ENCODE measurements around the gene SPHK2.
A peak's percentile ranks its signal among the peaks of the same experiment; 100 is the strongest.
"Not testable (repeated sequence)": the region's sequence is repeated elsewhere in the genome, so short reads cannot be mapped to it uniquely, and the experiment has no call there.

The SPHK2 gene

DNA sequence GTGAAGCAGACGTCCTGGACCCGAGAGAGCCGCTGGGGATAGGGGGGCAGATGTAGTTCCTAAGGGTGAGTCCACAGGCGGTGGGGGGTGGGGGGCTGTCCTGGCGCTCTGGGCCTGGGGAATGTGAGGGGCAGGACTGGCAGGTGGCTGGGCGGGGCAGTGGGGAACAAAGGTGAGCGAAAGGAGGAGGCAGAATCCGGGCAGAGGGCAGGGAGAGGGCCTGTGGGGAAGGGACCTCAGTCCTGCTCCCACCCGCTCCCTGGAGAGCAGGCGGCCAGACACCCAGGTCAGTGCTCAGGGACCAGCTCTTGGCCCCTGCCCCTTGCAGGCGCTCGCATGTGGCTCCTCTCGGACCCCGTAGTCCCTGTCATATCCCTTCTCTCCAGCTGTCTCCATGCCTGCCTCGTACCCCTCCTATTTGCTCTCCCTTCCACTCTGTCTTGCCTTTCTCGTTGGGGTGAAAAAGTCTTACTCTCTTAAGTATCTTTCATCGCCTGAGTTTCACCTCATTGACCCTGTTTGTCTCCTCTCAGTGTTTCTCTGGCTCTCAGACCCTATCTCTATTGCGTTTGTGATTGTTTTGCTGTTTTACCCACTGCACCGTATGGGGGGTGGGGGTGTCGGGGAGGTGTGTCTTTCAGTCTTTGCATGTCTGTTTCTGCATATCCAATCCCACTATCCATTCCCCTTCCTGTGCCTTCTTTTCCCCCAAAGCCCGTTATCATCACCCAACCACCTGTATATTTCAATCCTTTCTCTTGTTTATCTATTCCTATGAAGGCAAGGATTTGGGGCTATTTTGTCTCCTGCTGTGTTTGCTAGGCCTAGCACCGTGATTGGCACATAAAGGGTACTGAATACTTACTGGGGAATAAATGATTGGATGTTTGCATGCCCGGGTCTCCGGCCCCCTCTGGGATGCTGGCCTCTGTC, 5.8 kb downstream of the SPHK2 start:
- DNase-seq (ENCODE audit: low spot score): no peak

DNA sequence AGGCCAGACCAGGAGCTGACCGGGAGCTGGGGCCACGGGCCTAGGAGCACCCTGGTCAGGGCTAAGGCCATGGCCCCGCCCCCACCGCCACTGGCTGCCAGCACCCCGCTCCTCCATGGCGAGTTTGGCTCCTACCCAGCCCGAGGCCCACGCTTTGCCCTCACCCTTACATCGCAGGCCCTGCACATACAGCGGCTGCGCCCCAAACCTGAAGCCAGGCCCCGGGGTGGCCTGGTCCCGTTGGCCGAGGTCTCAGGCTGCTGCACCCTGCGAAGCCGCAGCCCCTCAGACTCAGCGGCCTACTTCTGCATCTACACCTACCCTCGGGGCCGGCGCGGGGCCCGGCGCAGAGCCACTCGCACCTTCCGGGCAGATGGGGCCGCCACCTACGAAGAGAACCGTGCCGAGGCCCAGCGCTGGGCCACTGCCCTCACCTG, 6.6 kb downstream of the SPHK2 start:
- no peak for DNase-seq (ENCODE audit: low spot score)

DNA sequence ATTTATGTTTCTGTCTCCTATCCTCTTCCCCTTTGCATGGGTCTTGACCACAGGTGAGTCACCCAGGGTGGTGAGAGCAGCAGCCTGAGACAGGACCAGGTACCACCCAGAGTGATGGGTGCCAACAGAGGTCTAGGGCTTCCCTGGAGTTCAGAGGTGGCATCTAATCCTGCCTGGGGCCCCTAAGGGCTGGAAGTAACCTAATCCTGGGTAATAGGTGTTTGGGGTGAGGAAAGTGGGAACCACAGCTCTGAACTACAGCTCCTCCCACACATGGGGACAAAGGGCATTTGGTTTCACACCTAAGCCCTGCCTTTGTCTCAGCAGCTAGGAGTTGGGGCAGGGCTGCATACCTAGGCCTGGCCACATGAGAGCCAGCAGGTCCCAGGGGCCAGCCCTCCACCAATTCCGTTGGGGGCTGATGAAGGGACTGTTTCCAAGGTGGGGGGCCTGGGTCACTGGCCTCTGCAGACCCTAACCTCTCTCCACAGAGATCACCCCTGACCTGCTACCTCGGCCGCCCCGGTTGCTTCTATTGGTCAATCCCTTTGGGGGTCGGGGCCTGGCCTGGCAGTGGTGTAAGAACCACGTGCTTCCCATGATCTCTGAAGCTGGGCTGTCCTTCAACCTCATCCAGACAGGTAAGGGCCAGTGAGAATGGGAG, 8.0 kb downstream of the SPHK2 start:
- no peak for DNase-seq (ENCODE audit: low spot score)

- DNase-seq (ENCODE audit: low spot score): no peak
Measured at GRCh38 chr19:48627865-48628314, 8.6 kb downstream of the SPHK2 start.

GRCh38 chr19:48628486-48629296, 9.4 kb downstream of the SPHK2 start:
- no peak for DNase-seq (ENCODE audit: low spot score)

DNA sequence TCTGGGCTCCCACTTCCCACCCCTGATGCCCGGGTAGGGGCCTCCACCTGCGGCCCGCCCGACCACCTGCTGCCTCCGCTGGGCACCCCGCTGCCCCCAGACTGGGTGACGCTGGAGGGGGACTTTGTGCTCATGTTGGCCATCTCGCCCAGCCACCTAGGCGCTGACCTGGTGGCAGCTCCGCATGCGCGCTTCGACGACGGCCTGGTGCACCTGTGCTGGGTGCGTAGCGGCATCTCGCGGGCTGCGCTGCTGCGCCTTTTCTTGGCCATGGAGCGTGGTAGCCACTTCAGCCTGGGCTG, 9.9 kb downstream of the SPHK2 start:
- DNase-seq (ENCODE audit: low spot score): no peak

- DNase-seq (ENCODE audit: low spot score): no peak
Measured at GRCh38 chr19:48629599-48630295, 10.4 kb downstream of the SPHK2 start.

DNA sequence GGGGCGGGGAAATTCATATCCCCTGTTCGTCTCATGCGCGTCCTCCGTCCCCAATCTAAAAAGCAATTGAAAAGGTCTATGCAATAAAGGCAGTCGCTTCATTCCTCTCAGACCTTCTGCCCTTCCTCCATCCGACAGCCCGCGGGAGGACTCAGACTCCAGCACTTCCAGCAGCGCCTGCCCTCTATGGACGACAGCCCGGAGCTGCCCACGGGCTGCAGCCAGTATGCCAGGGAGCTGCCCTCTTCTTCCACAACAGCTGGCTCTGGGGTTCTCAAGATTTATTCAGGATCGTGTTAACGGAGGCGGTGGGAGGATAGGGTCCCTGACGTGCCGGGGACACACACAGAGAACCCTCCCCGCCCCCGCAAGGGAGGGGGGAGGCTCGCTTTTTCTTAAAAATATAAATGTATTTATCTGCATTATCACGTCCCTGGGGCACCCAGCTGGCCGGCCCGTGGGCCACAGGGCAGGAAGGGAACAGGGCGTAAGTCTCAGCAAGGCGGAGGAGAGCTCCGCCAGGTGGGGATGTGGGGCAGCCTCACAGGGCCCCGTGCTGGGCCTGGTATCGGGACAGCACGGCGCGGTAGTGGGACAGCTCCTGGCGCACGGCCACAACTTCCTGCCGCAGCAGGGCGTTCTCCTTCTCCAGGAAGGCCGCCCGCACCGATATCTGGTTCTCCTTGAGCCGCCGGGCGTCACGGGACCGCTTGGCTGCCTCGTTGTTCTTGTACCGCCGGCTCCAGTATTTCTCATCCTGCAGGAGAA, 11.2 kb downstream of the SPHK2 start:
- no peak for DNase-seq (ENCODE audit: low spot score)

DNA sequence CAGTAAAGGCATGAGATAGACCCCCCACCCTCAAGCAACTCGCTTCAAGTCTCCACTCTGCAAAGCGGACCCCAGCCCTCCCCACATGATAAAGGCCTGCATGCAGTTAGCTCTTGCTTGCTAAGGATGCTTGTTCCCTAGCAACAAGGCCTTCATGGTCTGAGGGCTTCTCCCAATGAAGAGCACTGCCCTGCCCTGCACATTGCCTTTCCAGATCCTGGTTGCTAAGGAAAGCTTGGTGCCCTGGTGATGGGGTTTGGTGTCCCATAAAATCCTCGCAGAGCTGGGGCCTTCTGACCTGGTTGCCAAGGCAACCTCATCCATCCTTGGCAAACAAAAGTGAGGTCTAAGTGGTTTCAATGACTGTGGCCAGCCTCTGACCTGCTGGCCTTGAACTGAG, 11.9 kb downstream of the SPHK2 start:
- DNase-seq (ENCODE audit: low spot score): no peak

GRCh38 chr19:48632286-48632685, 13.0 kb downstream of the SPHK2 start:
- not testable (repeated sequence) for DNase-seq (ENCODE audit: low spot score)

DNA sequence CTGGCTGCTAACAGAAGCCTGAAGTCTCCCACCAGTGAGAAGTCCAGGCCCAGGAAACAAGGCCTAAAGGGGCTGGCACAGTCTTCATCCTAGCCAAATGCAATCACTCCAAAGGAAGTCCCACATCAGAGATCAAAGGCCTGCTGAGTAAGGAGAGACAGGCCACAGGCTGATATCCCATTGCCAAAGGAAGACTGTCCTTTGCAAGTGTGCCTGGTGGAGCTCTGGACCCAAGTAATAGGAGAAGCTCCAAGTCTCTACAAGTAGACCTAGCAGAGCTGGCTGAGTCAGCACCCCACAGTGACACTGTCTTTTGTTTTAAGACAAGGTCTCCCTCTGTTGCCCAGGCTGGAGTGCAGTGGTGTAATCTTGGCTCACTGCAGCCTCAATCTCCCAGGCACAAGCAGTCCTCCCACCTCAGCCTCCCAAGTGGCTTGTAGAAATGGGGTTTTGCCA, 13.4 kb downstream of the SPHK2 start:
- no peak for DNase-seq (ENCODE audit: low spot score)

DNA sequence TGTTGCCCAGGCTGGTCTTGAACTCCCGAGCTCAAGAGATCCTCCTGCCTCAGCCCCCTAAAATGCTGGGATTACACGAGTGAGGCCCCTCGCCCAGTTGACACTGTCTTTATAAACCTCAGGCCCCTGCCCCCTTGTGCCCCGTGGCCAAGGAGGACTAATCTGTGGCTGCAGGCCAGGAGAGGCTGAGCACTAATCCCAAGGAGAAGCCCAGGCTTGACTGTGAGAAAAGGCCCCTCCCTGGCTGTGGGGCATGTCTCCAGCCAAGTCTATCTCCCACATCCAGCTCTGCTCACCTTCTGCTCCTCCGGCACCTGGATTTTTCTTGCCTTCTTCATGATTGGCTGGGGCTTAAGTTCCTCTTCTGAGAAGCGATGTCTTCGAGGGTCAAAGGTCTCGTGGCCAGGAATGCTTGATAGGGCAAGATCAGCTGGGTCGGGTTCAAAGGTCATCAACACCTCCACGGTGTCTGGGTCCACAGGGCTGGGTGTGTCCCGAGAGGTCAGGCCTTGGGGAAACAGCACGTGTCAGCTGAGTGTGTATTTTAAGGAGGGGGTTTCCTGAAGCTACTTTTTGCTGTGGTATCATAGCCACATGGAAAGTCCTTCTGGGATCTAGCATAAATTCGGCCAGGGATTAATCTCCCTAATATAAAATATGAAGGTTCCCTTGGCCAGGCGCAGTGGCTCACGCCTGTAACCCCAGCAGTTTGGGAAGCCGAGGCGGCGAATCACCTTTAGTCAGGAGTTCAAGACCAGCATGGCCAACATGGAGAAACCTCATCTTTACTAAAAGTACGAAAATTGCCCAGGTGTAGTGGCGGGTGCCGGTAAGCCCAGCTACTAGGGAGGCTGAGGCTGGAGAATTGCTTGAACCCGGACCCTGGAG, 14.1 kb downstream of the SPHK2 start:
- DNase-seq (ENCODE audit: low spot score): no peak

DNA sequence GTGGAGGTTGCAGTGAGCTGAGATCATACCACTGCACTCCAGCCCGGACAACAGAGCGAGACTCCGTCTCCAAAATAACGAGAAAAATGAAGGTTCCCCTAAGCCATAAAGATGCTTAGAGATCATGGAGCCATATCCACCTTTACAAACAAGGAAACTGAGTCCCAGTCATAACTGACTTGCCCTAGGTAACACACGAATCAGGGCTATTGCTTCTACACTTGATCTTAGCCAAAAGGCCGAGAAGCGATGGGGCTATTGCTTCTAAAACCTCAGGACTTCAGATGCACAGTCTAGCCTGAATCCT, 14.7 kb downstream of the SPHK2 start:
- DNase-seq (ENCODE audit: low spot score): no peak

DNA sequence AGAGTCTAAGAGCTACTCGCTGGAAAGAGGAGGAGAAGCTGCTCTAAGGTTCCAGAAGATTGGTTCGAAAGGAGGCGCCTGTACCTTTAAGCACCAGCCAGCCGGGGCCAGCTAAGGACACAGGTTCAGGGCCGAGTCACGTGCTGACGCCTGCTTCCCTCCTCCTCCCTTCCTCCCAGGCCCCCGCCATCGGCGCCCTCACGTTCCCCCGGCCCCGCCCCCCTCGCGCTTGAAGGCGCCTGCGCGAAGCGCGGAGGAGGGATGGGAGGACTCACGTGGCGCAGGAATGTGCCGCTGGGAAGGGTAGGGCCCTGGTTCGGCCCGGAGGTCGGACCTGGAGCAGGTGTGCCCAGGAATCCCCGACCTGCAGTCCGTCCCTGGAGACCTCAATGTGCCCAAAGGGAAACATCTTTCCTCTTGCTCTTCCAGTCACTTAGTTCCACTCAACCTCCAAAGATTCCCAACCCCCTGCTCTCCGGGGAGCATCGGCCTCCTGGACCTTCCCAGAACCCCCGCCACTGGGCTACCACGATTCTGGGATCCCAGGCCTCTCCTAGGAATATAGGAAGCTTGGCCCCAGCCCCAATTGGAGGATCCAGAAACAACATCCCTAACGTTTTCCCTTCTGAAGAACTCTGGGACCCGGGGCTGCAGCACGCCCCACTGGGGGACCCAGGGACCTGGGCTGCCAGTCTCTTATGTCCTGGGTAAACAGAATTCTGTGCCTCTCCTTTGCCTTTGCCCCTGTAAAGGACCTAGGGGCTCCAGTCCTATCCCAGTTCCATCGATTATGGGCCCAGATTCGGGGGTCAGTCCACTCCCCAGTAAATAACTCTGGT, 15.3 kb downstream of the SPHK2 start:
- DNase-seq (ENCODE audit: low spot score): peak; percentile 93

GRCh38 chr19:48635263-48635965, 16.1 kb downstream of the SPHK2 start:
- DNase-seq (ENCODE audit: low spot score): peak; percentile 70

DNA sequence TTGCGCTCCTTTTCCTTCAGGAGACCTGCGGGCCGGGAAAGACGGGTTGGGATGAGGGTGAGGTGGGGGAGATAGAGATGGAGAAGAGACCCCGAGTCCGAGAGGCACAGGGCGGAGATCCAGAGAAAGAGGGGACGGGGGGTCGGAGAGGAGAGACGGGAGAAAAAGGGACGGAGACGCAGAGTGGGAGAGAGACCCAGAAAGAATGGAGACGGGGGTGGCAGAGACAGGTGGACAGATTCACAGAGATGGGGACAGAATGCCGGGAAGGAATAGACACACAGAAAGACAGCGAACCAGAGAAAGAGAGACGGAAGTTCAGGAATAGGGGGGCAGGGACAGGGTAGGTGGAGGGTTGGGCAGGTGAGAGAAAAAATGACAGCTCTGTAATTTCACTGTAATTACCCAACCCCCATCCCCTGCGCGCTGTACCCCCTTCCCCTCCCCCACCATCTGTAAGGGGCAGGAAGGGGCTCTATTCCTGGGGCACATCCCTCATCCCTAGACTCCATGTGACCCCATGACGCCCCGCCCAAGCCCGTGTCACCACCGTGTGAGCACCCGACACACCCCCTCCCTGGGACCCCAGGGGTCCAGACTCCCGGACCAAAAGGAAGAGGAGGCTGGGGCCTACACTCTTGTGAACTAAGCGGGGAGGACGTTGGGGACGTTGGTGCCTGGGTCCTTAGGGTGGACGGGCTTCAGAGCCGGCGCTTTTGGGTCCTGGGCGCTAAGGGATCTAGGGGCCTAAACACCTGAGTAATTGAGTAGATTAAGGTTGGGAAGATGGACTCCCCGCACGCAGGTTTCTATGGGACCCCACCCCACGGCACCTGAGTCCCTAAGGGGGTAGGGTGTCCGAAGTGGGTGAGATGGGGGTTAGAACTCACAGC, 16.9 kb downstream of the SPHK2 start:
- no peak for DNase-seq (ENCODE audit: low spot score)

- peak; percentile 69 for DNase-seq (ENCODE audit: low spot score)
Measured at GRCh38 chr19:48636859-48637448, 17.6 kb downstream of the SPHK2 start, which contains the start of gene DBP. TSS of gene DBP (minus strand) at chr19:48637379. CDS start at chr19:48636994, 385 bp downstream.

All from hepatic stellate cell (primary cell).